ENCODE results near the gene ITPKB. TPM values are rescaled to one million over a fixed set of nuclear protein-coding genes. Genes with fewer than 3 reads are reported as not detected.
A peak's percentile ranks its signal among the peaks of the same experiment; 100 is the strongest.

ITPKB gene
- total and polyA plus RNA-seq, 2 of the 13 experiments (the other 11 are each of a cell fraction or from before 2014, with no cell fraction given): not detected

DNA sequence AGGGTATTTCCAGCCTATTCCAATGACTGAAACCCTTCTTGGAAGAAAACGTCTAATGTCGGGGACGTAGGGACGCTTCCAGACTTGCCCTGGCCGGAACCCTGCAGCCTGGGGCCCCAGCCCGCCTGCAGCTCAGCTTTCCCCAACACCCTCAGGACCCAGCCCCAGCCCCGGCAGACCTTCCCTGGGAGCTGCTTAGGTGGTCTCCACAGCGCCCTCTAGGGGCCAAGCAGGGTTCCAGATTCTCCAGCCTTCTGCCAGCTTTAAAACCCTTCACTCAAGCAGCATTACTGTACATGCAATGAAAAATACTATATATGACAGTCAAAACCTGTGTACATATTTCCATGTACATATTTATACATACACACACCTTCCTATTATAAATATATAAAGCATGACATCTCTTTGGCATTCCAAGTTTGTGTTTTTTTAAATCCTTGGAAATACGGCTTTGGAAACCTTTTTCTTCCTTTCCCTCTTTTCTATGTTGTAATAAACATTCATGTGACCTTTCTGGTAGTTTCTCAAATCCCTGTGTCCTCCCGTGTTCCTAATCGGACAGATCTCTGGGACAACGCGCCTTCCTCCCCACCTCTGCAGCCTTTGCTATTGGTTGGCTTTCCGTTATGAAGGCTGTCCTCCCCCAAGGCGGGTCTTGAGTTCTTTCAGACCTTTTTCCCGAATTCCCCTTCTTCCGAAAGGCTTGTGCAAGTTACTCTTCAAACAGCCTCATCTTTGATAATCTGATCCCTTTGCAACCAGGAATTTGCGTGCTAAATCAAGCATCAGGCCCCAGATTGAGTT lies 130.2 kb downstream of the ITPKB start (continued):
- TF ChIP-seq CTCF (CRISPR knock-in tag; IDR thresholded peaks at IDR 0.05) (peak; percentile 80), CBFB (CRISPR knock-in tag; IDR thresholded peaks at IDR 0.05) (no peak), RAD21 (CRISPR knock-in tag; IDR thresholded peaks at IDR 0.05) (peak; percentile 48; the same call in 1 of the 2 replicates)
- TF ChIP-seq, protein P1, sequence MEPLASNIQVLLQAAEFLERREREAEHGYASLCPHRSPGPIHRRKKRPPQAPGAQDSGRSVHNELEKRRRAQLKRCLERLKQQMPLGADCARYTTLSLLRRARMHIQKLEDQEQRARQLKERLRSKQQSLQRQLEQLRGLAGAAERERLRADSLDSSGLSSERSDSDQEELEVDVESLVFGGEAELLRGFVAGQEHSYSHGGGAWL (CRISPR knock-in tag; IDR thresholded peaks at IDR 0.05): no peak

GRCh38 chr1:226607821-226608220 lies 131.3 kb downstream of the ITPKB start:
- ChIA-PET CTCF (ENCODE audit: low intra/inter-chr PET ratio, low total read pairs) (interaction anchor here (1.5 kb wide), 1 partner anchor 60 kb away, joined by 7 read pairs; no protein-coding TSS in a partner anchor), POLR2A (no interaction called here)
- Histone ChIP-seq H3K4me2 (ENCODE audit: low read depth, low read length) (no peak overlapping the region), H3K27ac (ENCODE audit: extremely low read length, insufficient read depth, low read length) (no peak overlapping the region), H3K4me3 (replicated peaks in 1 of 3; ENCODE audit: insufficient read depth in 1 of 3, low read depth in 2 of 3, low read length in 3 of 3) (no peak overlapping the region), H3K36me3 (replicated peaks in 1 of 2; ENCODE audit: control insufficient read depth in 1 of 2, insufficient read depth in 2 of 2, low read length in 2 of 2) (no peaks in the 10 kb centered on the region), H4K20me1 (ENCODE audit: insufficient read depth, low read length) (no peaks in the 10 kb centered on the region), H3K79me2 (ENCODE audit: insufficient read depth, low read length) (no peaks in the 10 kb centered on the region), H3K9me3 (ENCODE audit: low read length) (no peaks in the 10 kb centered on the region), H2AFZ (ENCODE audit: low read length) (no peak overlapping the region), H3K9ac (ENCODE audit: insufficient read depth, low read depth, low read length) (no peak overlapping the region), H3K4me1 (ENCODE audit: insufficient read depth, low read length) (peaks cover 8% of the 10 kb centered on the region), H3K27me3 (ENCODE audit: control insufficient read depth in 1 of 2, insufficient read depth in 2 of 2, low read length in 2 of 2) (peaks cover 4 to 31% of the 10 kb centered on the region in 2 experiments; a peak in 4 of 5 replicates)
- intact Hi-C loops (cut with micrococcal nuclease; ENCODE audit: unreplicated experiment): loop anchor here (2.0 to 10.0 kb wide), 2 partner anchors 61 to 183 kb away; no protein-coding TSS in a partner anchor
- TF ChIP-seq HOXD1 (CRISPR knock-in tag; IDR thresholded peaks at IDR 0.05) (no peak), ZKSCAN8 (CRISPR knock-in tag; IDR thresholded peaks at IDR 0.05; ENCODE audit: borderline replicate concordance) (no peak), SAP130 (CRISPR knock-in tag; IDR thresholded peaks at IDR 0.05; ENCODE audit: low read depth) (no peak), TEAD2 (CRISPR knock-in tag; IDR thresholded peaks at IDR 0.05) (no peak), ZBTB25 (CRISPR knock-in tag; IDR thresholded peaks at IDR 0.05) (no peak), ZNF83 (CRISPR knock-in tag; IDR thresholded peaks at IDR 0.05; ENCODE audit: borderline replicate concordance) (no peak), MAFK (conservative IDR thresholded peaks at IDR 0.05 in 1 of 2, IDR thresholded peaks at IDR 0.05 in 1 of 2; ENCODE audit: low read length in 2 of 2) (no peak)
- TF ChIP-seq, protein P2, sequence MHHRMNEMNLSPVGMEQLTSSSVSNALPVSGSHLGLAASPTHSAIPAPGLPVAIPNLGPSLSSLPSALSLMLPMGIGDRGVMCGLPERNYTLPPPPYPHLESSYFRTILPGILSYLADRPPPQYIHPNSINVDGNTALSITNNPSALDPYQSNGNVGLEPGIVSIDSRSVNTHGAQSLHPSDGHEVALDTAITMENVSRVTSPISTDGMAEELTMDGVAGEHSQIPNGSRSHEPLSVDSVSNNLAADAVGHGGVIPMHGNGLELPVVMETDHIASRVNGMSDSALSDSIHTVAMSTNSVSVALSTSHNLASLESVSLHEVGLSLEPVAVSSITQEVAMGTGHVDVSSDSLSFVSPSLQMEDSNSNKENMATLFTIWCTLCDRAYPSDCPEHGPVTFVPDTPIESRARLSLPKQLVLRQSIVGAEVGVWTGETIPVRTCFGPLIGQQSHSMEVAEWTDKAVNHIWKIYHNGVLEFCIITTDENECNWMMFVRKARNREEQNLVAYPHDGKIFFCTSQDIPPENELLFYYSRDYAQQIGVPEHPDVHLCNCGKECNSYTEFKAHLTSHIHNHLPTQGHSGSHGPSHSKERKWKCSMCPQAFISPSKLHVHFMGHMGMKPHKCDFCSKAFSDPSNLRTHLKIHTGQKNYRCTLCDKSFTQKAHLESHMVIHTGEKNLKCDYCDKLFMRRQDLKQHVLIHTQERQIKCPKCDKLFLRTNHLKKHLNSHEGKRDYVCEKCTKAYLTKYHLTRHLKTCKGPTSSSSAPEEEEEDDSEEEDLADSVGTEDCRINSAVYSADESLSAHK (CRISPR knock-in tag; IDR thresholded peaks at IDR 0.05; ENCODE audit: borderline replicate concordance): no peak
- no peak for FAIRE-seq
- no CpG with 5 or more reads among the region's 1 CpG for WGBS (ENCODE audit: low lambda C conversion rate)
- no peak for DNase-seq (ENCODE audit: low spot score)
- no peak for ATAC-seq
- BruUV-seq (replicated peaks): no TSS peak
- in situ Hi-C loops (cut with HindIII; ENCODE audit: extremely low pct_ligation_motif_present, low pct_unique_long_range_greater_than_20kb): loop anchor here (10.0 kb wide), 1 partner anchor 183 kb away; no protein-coding TSS in a partner anchor
